GM23338 (cell line): Measurements from ENCODE around the gene FREY1.

ENCODE experiments used
- EZH2 ChIP-seq: fragments of 200-600 bp; sonication (generic); IDR thresholded peaks from one replicate; pipeline ENCODE4 v1.8.0; 2017; ENCODE audit warnings: antibody characterized with exemption, mild to moderate bottlenecking, low read depth; ENCODE audit not compliant: unreplicated experiment
- EZH2phosphoT487 ChIP-seq: fragments of 200-600 bp; sonication (generic); IDR thresholded peaks from one replicate; pipeline ENCODE4 v1.8.1; 2018; ENCODE audit warnings: antibody characterized with exemption; ENCODE audit not compliant: unreplicated experiment
- JUNB ChIP-seq: IDR thresholded peaks from one replicate; pipeline ENCODE4 v1.6.1; 2016; ENCODE audit warnings: antibody characterized with exemption; ENCODE audit not compliant: unreplicated experiment
- POLR2AphosphoS5 ChIP-seq: IDR thresholded peaks from 2 replicates; pipeline ENCODE4 v1.6.1; 2016; ENCODE audit warnings: antibody characterized with exemption, low read depth
- STAT1 ChIP-seq: IDR thresholded peaks from one replicate; pipeline ENCODE4 v1.6.1; 2016; ENCODE audit warnings: antibody characterized with exemption; ENCODE audit not compliant: unreplicated experiment
- TF ChIP-seq, protein P1 (sequence below), 2 experiments: fragments of 200-600 bp in 1 of 2; sonication (generic) in 1 of 2; conservative IDR thresholded peaks; 2 replicates each; pipeline versions ENCODE4 v1.5.1 to v1.6.1; 2016 to 2017; ENCODE audit warnings: antibody characterized with exemption in 2 of 2, low read depth in 2 of 2, mild to moderate bottlenecking in 2 of 2, moderate library complexity in 1 of 2
- TF ChIP-seq, protein P2 (sequence below): IDR thresholded peaks from one replicate; pipeline ENCODE4 v1.6.1; 2018; ENCODE audit warnings: antibody characterized with exemption; ENCODE audit not compliant: unreplicated experiment
- TF ChIP-seq, protein P3 (sequence below): IDR thresholded peaks from 2 replicates; pipeline ENCODE4 v1.6.1; 2016; ENCODE audit warnings: antibody characterized with exemption

DNA sequence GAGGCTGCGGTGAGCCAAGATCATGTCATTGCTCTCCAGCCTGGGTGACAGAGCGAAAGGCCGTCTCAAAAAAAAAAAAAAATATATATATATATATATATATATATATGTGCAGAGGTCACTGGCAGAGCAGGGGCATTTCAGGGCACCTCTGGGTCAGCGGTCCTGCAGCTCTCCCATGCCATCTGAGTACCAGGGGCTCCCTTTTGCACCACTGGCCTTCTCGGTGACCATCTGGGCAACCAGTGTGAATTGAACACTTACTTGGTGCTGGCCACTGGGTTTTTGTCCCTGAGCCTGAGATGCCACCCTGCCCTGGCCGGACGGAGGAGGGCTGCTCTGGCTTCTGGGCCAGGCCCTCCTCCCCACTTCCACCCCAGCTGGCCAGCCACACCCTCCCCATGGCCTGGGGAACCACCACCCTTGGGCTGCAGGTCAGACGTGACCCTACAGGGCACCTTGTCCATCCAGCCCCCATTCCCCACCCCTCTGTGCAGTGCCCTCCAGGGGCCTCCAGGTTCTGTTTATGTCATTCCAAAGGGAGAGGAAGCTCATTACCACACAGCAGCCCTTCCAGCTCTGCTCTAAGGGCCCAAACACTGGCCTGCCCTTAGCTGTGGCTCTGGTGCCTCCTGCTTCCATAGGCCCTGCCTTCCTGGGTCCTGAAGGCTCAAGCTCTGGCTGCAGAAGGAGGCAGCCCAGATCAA is 11.4 kb downstream of the FREY1 start:
- TF ChIP-seq EZH2phosphoT487 (no peak), EZH2 (no peak), POLR2AphosphoS5 (no peak), STAT1 (no peak), JUNB (no peak)
- TF ChIP-seq, protein P1, sequence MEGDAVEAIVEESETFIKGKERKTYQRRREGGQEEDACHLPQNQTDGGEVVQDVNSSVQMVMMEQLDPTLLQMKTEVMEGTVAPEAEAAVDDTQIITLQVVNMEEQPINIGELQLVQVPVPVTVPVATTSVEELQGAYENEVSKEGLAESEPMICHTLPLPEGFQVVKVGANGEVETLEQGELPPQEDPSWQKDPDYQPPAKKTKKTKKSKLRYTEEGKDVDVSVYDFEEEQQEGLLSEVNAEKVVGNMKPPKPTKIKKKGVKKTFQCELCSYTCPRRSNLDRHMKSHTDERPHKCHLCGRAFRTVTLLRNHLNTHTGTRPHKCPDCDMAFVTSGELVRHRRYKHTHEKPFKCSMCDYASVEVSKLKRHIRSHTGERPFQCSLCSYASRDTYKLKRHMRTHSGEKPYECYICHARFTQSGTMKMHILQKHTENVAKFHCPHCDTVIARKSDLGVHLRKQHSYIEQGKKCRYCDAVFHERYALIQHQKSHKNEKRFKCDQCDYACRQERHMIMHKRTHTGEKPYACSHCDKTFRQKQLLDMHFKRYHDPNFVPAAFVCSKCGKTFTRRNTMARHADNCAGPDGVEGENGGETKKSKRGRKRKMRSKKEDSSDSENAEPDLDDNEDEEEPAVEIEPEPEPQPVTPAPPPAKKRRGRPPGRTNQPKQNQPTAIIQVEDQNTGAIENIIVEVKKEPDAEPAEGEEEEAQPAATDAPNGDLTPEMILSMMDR (conservative IDR thresholded peaks at IDR 0.05; ENCODE audit: low read depth in 2 of 2): no peak
- TF ChIP-seq, protein P2, sequence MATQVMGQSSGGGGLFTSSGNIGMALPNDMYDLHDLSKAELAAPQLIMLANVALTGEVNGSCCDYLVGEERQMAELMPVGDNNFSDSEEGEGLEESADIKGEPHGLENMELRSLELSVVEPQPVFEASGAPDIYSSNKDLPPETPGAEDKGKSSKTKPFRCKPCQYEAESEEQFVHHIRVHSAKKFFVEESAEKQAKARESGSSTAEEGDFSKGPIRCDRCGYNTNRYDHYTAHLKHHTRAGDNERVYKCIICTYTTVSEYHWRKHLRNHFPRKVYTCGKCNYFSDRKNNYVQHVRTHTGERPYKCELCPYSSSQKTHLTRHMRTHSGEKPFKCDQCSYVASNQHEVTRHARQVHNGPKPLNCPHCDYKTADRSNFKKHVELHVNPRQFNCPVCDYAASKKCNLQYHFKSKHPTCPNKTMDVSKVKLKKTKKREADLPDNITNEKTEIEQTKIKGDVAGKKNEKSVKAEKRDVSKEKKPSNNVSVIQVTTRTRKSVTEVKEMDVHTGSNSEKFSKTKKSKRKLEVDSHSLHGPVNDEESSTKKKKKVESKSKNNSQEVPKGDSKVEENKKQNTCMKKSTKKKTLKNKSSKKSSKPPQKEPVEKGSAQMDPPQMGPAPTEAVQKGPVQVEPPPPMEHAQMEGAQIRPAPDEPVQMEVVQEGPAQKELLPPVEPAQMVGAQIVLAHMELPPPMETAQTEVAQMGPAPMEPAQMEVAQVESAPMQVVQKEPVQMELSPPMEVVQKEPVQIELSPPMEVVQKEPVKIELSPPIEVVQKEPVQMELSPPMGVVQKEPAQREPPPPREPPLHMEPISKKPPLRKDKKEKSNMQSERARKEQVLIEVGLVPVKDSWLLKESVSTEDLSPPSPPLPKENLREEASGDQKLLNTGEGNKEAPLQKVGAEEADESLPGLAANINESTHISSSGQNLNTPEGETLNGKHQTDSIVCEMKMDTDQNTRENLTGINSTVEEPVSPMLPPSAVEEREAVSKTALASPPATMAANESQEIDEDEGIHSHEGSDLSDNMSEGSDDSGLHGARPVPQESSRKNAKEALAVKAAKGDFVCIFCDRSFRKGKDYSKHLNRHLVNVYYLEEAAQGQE: no peak
- TF ChIP-seq, protein P3, sequence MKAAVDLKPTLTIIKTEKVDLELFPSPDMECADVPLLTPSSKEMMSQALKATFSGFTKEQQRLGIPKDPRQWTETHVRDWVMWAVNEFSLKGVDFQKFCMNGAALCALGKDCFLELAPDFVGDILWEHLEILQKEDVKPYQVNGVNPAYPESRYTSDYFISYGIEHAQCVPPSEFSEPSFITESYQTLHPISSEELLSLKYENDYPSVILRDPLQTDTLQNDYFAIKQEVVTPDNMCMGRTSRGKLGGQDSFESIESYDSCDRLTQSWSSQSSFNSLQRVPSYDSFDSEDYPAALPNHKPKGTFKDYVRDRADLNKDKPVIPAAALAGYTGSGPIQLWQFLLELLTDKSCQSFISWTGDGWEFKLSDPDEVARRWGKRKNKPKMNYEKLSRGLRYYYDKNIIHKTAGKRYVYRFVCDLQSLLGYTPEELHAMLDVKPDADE: no peak
